CD4-positive, alpha-beta T cell treated with Interleukin-15 for 1 hour (primary cell): ENCODE data around the gene CLCA1.
A peak's percentile ranks its signal among the peaks of the same experiment; 100 is the strongest.

ENCODE experiments used
- DNase-seq: peaks from one replicate; pipeline ENCODE4 v3.0.0-alpha.2; 2020

CLCA1 gene

DNA sequence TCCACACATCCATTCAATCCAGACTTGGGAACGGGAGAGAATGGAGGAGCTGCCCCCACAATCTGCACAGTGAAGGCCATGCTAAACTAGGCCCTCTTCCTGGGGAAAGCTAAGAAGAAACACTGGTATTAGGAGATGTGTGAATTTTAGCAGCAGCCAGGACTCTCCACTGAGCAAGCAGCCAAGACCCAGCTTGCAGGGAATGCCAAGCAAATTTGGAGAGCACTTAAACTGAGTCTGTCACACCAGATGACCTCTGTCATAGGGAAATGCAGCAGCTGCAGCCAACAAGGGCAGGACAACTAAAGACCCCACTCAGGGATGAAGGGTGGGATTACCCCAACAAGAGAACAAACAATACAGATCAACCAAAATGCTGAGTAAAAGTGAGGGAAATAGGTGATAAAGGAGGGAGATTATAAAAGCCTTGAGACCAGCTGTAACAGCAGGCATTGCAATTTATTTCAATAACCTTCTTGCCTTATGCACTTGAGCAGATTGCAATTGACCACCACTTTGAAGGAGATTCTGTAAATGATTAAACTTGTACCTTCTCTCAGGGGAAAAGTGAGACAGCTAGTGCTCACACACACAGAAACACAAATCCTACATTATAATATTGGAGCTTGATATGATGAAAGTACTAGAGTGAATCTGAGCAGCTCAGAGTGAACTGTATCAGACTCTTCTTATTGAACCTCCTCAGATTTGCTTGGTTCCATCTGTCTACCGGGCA lies 2.5 kb upstream of the CLCA1 start:
- no peak for DNase-seq

DNA sequence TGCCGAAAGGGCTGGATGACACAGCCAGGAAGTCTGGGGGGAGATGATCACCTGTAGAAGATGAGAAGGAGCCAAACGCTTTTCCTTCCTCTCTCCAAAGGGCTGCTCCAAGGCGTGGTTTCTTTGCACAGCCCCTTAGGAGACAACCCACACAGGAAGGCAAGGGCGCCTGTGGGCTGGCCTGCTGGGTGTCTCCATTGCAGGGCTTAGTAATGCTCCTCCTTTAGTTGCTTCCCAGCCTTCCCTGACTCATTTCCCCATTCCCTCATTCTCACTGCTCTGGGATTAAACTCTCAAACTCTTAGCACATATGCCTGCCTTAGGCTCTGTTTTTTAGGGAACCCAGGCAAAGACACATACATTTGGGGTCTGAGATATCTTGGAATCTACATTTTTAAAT lies 1.7 kb upstream of the CLCA1 start:
- no peak for DNase-seq

DNA sequence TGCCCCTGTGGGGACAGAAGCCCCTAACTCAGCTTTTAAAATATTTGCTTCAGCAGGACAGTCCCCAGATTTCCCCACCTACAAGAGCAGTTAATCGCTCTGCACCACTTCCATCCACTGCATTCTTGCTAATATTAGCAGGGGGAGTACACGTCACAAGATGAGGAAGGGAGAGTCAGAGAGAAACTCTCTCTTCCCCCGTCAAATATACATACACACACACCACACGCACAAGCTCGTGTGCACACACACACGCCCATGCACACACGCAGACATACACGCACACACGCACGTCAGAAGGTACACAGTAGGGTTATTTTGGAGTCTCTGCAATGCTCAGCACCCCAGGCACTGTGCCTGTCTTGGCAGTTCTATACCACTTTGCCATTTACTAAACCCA lies 2.1 kb downstream of the CLCA1 start:
- DNase-seq = no peak

GRCh38 chr1:86471291-86471690 lies 2.6 kb downstream of the CLCA1 start:
- DNase-seq = no peak

- DNase-seq = no peak
These were observed 3.4 kb downstream of the CLCA1 start for GRCh38 chr1:86472152-86472551.

DNA sequence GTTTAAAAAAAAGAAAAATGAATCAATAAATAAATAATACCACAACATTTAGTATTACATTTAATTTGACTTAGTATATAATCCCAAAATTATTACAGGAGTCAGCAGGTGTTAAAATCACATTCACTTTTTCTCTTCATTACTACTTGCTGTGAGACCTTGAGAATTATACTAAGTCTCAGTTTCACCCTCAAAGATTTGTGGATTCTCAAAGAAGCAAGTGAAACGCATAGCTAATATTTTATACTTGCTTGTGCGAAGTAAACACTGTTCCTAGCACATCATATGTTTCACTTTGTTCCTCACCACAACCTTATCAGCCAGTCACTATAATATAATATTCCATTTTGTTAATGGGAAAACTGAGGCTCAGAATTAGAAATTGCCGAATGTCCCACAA lies 4.0 kb downstream of the CLCA1 start:
- DNase-seq = no peak

DNA sequence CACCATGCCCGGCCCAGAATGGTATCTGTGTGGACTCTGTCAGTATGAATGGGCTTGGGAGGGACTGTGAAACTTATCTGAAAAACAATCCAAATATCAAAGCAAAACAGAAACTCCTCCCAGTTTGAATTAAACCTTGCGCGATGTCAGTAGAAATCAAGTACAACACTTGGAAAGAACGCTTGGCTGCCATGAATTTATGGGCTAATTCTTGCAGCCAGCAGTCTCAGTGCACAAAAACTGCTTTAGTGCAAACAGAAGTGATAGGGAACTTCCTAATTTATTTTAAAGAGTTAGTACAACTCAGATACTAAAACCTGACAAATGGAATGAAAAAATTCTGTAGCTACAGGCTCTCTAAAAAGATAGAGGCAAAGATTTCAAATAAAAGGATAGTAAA lies 8.5 kb downstream of the CLCA1 start:
- DNase-seq = no peak

- DNase-seq = no peak
These were observed 9.0 kb downstream of the CLCA1 start for GRCh38 chr1:86477682-86478081.

- no peak for DNase-seq
These were observed 9.9 kb downstream of the CLCA1 start for GRCh38 chr1:86478416-86479156.

- DNase-seq = no peak
These were observed 13.2 kb downstream of the CLCA1 start for GRCh38 chr1:86481966-86482365.

GRCh38 chr1:86487131-86487810 lies 18.5 kb downstream of the CLCA1 start:
- no peak for DNase-seq

DNA sequence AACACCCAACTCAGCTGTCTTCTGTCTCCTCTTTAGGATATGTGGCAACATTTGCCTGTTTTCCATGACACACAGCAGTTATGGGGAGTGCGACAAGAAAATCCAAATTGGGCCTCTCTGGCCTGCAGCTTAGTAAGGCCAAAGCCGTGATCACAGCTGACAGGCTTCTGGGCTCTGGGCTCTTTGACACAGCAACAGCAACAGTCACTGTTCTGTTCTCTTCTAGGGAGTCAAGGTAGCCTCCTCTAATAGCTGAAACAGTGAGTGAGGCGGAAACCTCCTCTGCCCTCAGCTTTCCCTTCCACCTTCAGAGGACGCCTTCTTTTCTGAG lies 19.0 kb downstream of the CLCA1 start:
- no peak for DNase-seq

DNA sequence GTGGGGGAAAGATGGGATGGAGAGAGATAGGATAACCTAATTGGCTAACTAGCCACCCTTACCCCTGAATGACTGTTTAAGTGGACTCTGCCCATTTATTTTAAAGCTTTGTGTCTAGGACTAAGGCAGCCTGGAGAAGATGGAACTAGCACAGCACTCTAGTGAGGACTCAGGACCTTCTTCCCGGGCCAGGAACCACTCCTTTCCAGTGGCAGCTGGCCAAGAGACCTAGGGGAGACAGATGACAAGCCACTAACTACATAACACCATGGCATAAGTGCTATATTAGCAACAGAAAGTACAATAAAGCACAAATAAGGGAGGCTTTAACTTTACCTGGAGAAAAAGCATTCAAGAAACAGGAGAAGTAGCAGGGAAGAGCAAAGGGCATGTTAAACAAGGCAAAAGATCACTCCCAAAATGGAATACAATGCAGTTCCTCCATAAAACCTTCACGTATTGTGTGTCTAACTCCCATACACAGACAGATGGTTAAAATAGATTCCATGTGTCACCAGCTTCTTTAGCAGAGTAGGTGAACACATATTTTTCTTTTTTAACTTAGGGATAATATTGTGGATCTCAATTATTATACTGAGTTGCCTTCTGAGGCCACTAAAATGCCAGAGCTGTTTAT lies 20.6 kb downstream of the CLCA1 start:
- DNase-seq = no peak

- no peak for DNase-seq
These were observed 22.6 kb downstream of the CLCA1 start for GRCh38 chr1:86491171-86491950.

- no peak for DNase-seq
These were observed 29.6 kb downstream of the CLCA1 start for GRCh38 chr1:86498281-86498680.

DNA sequence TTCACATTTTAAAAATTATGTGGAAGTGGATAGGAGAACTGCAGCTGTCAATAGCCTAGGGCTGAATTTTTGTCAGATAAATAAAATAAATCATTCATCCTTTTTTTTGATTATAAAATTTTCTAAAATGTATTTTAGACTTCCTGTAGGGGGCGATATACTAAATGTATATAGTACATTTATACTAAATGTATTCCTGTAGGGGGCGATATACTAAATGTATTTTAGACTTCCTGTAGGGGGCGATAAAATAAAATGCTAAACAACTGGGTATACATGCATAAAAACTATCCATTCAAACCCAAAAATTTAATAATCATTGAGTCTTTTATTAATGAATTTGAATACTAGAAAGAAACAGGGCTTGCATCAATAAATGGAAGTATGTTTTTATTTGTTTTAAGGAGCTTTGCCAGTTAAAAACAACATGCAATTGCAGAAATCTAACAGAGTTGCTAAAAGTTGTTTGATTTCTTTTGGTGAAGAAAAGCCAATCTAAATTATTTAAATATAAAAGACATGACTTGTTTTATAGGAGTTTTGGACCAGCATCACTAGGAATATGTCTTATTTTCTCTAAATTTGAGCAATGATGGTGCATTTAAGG lies 31.4 kb downstream of the CLCA1 start:
- DNase-seq = no peak

DNA sequence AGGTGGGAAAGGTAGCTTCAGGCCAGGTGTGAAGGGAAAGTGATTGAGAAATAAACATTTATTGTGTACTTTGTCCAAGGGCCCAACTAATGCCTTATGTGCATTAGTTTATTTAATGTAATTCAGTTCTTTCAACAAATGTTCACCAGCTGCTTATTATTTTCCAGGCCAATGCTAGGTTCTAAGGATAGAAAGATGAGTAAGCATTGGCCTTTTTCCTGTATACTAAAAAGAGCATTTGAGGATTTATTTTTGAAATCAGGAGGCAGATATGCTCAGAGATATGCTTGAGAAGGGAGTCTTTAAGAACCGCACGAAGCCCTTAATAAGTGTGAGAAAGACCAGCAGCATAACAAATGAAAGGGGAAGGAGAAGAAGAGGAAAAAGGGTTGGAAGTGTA lies 32.0 kb downstream of the CLCA1 start:
- no peak for DNase-seq

DNA sequence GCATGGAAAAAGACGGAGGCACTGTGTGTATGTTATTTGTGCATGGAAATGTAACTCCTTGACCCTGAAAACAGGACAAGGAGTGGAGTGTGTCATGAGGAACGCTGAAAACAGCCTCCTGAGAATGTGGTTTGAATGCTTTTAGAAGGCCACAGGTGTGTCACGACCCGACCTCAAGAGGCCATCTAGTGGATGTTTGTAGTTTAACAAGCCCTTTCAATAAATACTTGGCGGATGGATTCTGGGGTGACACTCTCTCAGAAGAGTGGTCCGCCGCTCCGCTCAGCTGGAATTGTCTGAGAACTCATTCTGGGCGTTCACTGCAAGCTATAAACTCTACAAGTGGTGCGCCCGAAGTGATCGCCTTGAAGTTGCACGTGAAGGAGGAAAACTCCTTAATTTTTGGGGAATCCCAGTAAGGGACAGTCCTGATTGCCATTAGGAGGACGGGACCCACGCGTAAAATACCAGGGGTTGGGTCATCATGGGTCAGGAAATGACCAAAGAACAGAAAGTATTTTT lies 33.5 kb downstream of the CLCA1 start:
- DNase-seq = peak; percentile 44

DNA sequence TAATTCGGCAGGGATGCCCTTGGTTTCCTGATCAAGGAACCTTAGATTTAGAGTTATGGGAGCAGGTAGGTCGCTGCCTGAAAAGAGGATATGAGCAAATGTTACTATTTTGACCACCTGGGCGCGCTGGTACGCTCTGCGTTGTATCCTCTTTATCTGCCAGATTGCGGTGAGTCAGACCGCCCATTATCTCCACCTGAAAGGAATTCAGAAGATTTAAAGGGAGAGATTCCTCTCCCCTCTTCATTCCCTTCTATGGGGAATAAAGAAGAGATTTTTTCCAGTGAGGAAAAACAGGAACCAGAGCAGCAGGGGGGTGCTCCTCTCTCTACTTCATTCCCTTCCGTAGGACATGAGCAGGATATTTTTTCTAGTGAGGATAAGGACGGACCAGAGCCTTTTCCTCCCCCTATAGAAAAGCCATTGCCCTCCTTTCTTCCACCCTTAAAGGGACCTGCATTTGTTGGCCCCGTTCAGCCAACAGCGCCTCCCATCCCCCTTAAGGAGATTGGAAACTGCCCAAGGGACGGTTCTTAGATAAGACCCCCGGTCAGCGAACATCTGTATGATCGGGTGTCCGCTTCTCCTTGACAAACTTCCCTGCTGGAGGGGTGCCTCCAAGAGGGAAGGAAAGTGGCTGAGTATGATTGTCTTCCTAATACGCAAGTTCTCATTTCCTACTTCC lies 34.1 kb downstream of the CLCA1 start:
- no peak for DNase-seq

DNA sequence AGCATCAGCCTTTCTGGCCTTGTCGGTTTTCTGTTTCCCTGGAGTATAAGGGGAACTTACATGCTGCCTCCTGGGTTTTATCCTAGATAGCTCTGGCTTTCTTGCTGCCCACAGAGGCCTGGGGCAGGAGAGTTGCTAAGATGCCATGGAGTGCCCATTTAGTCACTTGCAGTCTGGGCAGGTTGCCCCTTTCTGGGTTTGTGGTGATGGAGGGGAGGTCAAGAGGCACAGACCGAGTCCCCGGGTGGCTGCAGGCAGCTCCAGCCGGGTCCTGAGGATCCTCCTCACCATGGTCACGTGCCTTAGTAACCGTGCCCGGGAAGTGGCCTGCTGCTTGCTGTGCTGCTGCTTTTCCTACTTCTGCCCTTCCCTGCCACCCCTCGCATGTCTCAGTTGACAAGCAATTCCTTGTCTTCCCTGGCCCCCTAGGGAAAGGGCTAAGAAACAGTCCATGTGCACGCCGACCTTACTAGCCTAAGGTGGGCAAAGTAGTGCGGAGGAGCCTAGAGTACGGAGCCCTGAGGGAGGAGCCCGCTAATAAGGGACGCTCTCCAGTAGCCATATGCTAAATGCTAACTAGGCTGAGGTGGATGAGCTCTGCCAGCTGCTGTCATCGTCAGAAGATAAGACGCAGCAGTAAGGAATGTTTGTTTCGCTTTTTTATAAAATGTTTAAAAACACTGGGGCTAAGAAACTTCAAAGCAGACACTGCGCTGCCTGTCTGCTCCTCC lies 34.8 kb downstream of the CLCA1 start:
- DNase-seq = no peak

DNA sequence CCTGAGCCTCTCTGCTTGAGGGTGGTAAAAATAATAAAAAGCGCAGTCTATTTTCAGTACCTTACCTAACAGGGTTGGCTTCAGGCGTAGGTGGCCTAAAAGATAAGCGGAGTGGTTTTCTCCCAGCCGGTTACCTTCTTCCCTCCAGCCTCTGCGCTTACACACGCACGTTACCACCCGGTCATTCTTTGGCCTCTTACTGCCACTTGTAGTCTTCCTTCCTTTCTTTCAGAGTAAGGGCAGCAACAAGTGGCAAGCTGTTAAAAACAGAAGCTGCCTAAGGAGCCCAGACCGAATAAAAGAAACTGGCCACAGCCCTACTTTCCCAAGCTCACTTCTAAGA lies 35.4 kb downstream of the CLCA1 start:
- DNase-seq = no peak
